ENCODE results near the gene TMCO4. TPM values are rescaled to one million over a fixed set of nuclear protein-coding genes. Genes with fewer than 3 reads are reported as not detected.

TMCO4 gene
- total RNA-seq, 1 experiment from 2014 or later = 13.5 TPM

DNA sequence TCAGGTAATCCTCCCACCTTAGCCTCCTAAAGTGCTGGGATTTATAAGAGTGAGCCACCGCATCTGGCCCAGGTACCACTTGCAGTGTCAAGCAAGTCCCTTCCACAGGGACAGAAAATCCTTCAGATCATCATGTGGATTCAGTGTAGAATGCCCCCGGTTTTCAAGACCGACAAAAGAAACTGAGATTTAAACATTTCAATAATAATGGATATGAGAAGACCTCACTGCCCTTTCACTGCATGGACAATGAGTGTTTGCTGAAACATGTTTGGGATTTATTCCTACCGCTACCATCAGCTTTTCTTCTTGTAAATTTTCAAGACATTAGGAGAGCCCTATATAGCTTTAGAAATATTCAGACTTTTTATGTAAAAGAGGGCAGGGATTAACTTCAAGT, 93.6 kb downstream of the TMCO4 start:
- intact Hi-C loops (cut with micrococcal nuclease; ENCODE audit: unreplicated experiment) = no loop called here
- Mint-ChIP-seq H3K4me3 (ENCODE audit: low read depth, unreplicated experiment) (no peak overlapping the region), H3K27me3 (ENCODE audit: unreplicated experiment) (no peaks in the 10 kb centered on the region), H3K36me3 (ENCODE audit: insufficient read depth, unreplicated experiment) (no peaks in the 10 kb centered on the region), H3K4me1 (ENCODE audit: low read depth, unreplicated experiment) (no peaks in the 10 kb centered on the region), H3K9me3 (ENCODE audit: low read depth, unreplicated experiment) (no peaks in the 10 kb centered on the region), H3K27ac (ENCODE audit: unreplicated experiment) (no peak overlapping the region)
- TF ChIP-seq, protein P1, sequence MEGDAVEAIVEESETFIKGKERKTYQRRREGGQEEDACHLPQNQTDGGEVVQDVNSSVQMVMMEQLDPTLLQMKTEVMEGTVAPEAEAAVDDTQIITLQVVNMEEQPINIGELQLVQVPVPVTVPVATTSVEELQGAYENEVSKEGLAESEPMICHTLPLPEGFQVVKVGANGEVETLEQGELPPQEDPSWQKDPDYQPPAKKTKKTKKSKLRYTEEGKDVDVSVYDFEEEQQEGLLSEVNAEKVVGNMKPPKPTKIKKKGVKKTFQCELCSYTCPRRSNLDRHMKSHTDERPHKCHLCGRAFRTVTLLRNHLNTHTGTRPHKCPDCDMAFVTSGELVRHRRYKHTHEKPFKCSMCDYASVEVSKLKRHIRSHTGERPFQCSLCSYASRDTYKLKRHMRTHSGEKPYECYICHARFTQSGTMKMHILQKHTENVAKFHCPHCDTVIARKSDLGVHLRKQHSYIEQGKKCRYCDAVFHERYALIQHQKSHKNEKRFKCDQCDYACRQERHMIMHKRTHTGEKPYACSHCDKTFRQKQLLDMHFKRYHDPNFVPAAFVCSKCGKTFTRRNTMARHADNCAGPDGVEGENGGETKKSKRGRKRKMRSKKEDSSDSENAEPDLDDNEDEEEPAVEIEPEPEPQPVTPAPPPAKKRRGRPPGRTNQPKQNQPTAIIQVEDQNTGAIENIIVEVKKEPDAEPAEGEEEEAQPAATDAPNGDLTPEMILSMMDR (IDR thresholded peaks at IDR 0.05; ENCODE audit: unreplicated experiment) = no peak
- no peak for DNase-seq
- CTCF ChIA-PET = no interaction called here
- no TSS peak for BruUV-seq (replicated peaks)

DNA sequence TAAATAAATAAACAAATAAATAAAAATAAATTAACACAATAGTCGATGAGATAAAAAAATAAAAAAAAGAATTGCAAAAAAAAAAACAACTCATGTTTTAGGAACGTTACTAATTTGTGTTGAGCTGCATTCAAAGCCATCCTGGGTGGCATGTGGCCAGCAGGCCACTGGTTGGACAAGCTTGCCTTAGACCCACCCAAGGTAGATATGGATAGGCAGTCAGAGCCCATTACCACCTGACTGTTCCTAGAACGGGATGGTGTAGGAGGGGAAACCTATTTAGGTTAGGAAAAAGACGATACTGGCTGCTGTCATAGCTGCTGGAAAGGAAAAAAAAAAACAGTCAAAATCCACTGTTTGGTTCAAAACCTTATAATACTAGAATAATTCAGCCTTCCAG, 94.3 kb downstream of the TMCO4 start:
- CTCF ChIA-PET = interaction anchor here (0.7 to 1.6 kb wide), 3 partner anchors 44 to 247 kb away, joined by 4 to 10 read pairs (median 7); no protein-coding TSS in a partner anchor
- TF ChIP-seq, protein P1 (IDR thresholded peaks at IDR 0.05; ENCODE audit: unreplicated experiment) = no peak
- Mint-ChIP-seq H3K9me3 (ENCODE audit: low read depth, unreplicated experiment) (no peaks in the 10 kb centered on the region), H3K27ac (ENCODE audit: unreplicated experiment) (no peak overlapping the region), H3K27me3 (ENCODE audit: unreplicated experiment) (no peaks in the 10 kb centered on the region), H3K4me1 (ENCODE audit: low read depth, unreplicated experiment) (no peaks in the 10 kb centered on the region), H3K36me3 (ENCODE audit: insufficient read depth, unreplicated experiment) (no peaks in the 10 kb centered on the region), H3K4me3 (ENCODE audit: low read depth, unreplicated experiment) (no peak overlapping the region)
- no peak for DNase-seq
- BruUV-seq (replicated peaks) = no TSS peak
- intact Hi-C loops (cut with micrococcal nuclease; ENCODE audit: unreplicated experiment) = no loop called here

DNA sequence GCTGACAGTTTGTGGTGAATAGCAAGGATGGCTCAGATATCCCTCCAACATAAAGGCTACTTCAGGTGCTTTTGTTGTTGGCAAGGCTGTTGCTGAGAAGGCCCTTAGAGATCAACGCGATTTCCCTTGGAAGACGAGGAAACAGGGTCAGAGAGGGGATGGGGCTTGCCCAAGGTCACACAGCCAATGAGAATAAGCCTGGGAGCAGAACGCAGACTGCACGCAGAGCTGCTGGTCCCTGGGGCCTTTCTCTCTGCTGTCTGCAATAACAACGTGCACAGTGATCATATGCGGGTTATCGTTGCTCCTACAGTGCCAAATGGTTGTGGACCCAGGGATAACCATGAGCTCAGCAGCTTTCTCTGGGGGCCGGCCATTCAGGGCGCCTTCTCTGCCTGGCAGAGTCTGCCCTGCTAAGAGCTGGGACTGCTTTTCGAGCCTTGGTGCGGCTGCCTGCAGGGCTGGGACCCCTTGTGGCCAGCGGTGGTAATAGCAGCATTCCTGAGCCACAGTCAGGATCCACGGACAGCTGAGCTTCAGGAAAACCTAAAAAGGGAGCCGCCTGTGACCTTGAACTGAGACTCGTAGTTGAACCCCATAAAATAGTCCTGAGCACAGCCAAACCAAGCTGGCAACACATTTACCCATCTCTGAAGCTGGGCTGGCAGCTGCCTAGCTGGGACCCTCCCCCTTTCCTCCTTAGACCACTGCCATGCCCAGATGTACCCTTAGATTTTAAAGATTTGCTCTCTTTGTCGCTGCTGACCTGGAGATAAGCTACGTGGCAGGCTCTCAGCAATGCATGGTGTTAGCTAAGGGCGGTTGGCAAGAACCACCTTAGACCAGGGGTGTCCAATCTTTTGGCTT, 95.2 kb downstream of the TMCO4 start:
- no peak overlapping the region for H3K27ac Mint-ChIP-seq (ENCODE audit: unreplicated experiment)
- no TSS peak for BruUV-seq (replicated peaks)
- CTCF ChIA-PET = interaction anchor here (0.5 to 1.6 kb wide), 5 partner anchors 10 to 217 kb away, joined by 4 to 10 read pairs (median 7); no protein-coding TSS in a partner anchor

DNA sequence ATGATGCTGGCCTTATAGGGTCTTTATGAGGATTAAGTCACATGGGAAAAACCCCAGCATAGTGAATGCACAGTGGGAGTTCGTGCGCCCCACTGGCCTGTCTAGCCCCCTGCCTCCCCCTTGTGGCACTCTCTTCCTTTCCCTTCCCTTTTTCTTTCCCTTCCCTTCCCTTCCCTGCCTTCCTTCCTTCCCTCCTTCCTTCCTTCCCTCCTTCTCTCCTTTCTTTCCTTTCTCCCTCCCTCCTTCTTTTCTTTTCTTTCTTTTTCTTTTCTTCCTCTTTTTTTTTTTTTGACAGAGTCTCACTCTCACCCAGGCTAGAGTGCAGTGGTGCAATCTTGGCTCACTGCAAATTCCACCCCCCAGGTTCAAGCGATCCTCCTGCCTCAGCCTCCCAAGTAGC, 96.4 kb downstream of the TMCO4 start:
- no TSS peak for BruUV-seq (replicated peaks)
- TF ChIP-seq, protein P1 (IDR thresholded peaks at IDR 0.05; ENCODE audit: unreplicated experiment) = no peak
- no peaks in the 10 kb centered on the region for H3K36me3 Mint-ChIP-seq (ENCODE audit: insufficient read depth, unreplicated experiment)
- H3K4me1 Mint-ChIP-seq (ENCODE audit: low read depth, unreplicated experiment) = no peaks in the 10 kb centered on the region
- intact Hi-C loops (cut with micrococcal nuclease; ENCODE audit: unreplicated experiment) = no loop called here
- CTCF ChIA-PET = interaction anchor here (1.1 to 1.5 kb wide), 2 partner anchors 9 to 12 kb away, joined by 7 to 8 read pairs; no protein-coding TSS in a partner anchor
- H3K9me3 Mint-ChIP-seq (ENCODE audit: low read depth, unreplicated experiment) = no peaks in the 10 kb centered on the region
- no peak for DNase-seq
- H3K4me3 Mint-ChIP-seq (ENCODE audit: low read depth, unreplicated experiment) = no peak overlapping the region
- H3K27me3 Mint-ChIP-seq (ENCODE audit: unreplicated experiment) = no peaks in the 10 kb centered on the region
- H3K27ac Mint-ChIP-seq (ENCODE audit: unreplicated experiment) = no peak overlapping the region

More for the DNA sequence above, 95.2 kb downstream of the TMCO4 start:
- Mint-ChIP-seq H3K9me3 (ENCODE audit: low read depth, unreplicated experiment) (no peaks in the 10 kb centered on the region), H3K4me3 (ENCODE audit: low read depth, unreplicated experiment) (no peak overlapping the region), H3K36me3 (ENCODE audit: insufficient read depth, unreplicated experiment) (no peaks in the 10 kb centered on the region), H3K27me3 (ENCODE audit: unreplicated experiment) (no peaks in the 10 kb centered on the region), H3K4me1 (ENCODE audit: low read depth, unreplicated experiment) (no peaks in the 10 kb centered on the region)
- intact Hi-C loops (cut with micrococcal nuclease; ENCODE audit: unreplicated experiment) = no loop called here
- DNase-seq = peak; percentile 72
- TF ChIP-seq, protein P1 (IDR thresholded peaks at IDR 0.05; ENCODE audit: unreplicated experiment) = peak; percentile 77
